Activated effector memory CD4-positive, alpha-beta T cell treated with Interleukin-2 at 50 U/mL for 16 hours (primary cell): Measurements from ENCODE around the gene LAMA5.

Experiments used
- DNase-seq: peaks from one replicate; pipeline ENCODE4 v3.0.0-alpha.2; 2020

Gene LAMA5

DNA sequence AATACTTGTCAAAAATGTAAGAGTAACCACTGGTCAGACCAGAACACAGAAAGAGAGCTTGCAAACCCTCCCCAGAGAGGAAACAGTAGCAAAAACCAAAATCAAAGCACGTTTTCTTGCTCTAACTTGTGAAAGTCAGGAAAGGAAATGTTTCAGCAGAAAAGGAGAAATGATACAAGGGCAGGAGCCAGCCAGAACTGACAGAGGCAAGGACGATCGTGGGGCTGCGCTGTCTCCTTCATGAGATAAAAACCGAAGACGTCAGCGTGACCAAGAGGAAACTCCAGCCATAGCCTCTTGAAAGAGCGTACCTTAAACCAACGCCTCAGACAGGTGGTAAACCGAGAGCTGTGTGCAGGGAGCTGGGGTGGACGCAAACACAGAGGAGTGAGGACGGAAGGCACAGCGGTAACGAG lies 27.5 kb downstream of the LAMA5 start:
- DNase-seq: no peak

DNA sequence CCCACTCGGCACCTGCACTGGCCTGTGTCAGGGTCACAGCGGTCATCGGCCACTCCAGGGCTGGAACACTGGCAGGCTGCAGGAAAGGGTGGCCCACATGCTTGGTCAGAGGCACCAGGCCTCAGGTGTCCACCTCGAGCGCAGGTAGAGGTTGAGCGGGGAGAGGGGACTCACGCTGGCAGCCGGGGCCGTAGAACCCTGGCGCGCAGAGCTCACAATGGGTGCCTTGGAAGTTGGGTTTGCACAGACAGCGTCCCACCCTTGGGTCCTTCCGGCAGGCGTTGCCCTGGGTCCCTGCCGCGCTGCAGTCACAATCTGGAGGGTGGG lies 28.9 kb downstream of the LAMA5 start:
- no peak for DNase-seq

DNA sequence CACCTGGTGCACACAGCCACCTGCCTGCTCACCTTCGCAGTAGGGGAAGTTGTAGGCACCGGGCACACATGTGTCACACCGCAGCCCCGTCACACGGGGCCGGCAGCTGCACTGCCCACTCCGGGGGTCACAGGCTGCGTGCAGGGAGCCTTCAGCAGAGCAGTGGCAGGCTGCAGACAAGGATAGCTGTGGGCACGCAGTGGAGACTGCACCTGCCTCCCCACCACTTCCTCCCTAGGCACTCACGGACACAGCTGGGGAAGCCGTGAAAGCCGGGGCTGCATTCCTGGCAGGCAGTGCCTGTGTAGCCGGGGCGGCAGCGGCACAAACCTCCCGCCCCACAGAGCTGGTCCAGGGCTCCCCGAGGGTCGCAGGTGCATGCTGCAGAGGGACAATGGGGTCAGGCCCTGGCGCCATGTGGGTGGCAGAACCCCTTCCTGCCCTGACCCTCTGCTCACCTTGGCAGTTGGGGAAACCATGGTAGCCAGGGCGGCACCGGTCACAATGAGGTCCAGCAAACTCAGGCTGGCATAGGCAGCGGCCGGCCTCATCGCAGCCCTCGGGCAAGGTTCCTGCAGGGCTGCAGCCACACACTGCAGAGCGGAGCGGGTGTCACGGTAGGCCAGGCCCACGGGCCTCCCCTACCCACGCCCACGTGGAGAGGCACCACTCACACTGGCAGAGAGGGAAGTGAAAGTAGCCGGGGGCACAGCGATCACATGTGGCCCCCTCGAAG lies 29.4 kb downstream of the LAMA5 start:
- DNase-seq: no peak

DNA sequence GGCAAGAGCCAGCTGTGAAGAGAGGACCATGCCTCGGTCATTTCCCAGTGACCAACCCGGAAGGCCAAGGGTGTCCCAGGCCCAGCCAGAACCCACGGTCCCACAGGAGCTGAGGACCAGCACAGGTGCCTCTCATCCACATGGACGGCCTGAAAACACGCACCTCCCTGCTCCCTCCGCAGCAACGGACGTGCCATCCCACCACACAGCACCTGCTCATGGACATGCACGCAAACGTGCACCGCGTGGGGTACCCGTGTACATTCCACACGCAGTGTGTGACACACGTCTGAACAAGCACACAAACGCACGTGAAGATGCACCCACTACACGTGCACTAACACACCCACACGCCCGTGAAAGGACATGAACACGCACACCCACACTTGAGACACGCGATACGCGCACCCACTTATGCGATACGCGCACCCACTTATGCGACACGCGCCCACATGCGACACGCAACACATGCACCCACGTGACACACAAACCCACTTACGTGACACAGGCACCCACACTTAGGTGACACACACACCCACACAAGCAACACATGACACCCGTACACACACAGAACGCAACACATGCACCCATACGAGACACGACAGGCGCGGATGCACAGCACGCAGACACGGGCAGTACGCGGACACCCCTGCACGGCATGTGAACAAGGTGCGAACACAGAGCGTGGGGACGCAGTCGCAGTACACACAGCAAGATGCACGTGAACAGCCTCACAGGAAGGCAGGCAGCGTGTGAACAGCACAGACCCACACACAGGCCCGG lies 30.1 kb downstream of the LAMA5 start:
- DNase-seq: no peak

DNA sequence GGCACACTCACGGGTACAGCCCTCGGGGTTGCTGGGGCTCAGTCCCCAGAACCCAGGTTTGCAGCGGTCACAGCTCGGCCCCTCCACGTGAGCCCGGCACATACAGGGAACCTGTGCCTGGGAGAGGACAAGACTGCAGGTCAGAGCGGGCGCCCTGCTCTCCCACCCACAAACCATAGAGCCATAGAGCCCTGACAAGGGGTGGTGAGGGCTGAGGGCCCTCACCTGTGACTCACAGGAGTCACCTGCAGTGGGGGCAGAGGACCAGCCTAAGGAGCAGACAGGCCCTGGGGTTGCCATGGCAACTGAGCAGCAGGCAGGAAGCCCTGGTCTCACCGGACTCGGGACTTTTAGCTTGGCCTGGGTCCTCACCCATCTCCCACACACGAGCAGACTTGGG lies 30.8 kb downstream of the LAMA5 start:
- no peak for DNase-seq

DNA sequence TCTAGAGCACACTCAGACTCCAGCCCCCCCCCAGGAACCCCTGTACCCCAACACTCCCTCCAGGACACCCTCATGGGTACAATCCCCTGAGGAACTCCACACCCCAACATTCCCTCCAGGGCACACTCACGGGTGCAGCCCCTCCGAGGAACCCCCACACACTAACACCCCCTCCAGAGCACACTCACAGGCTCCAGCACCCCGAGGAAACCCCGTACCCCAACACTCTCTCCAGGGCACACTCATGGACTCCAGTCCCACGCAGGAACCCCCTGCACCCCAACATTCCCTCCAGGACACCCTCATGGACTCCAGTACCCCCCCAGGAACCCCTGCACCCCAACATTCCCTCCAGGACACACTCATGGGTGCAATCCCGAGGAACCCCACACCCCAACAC lies 31.6 kb downstream of the LAMA5 start:
- DNase-seq: no peak

DNA sequence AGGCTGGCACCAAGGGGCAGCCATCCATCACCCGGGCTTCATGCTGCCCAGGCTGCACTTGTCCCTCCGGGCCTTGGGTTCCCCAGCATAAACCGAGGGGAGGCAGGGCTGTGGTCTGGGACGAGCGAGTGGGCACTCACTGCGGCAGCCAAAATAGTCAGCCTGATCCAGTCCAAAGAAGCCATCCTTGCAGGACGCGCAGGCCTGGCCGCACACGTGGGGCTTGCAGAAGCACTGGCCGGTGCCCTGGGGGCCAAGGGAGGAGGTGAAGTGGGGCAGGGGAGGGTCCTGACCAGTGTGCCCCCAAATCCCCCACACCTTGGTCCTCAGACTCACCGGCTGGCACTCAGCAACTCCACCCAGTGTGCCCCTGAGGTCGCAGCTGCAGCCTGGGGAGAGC lies 32.2 kb downstream of the LAMA5 start:
- no peak for DNase-seq

DNA sequence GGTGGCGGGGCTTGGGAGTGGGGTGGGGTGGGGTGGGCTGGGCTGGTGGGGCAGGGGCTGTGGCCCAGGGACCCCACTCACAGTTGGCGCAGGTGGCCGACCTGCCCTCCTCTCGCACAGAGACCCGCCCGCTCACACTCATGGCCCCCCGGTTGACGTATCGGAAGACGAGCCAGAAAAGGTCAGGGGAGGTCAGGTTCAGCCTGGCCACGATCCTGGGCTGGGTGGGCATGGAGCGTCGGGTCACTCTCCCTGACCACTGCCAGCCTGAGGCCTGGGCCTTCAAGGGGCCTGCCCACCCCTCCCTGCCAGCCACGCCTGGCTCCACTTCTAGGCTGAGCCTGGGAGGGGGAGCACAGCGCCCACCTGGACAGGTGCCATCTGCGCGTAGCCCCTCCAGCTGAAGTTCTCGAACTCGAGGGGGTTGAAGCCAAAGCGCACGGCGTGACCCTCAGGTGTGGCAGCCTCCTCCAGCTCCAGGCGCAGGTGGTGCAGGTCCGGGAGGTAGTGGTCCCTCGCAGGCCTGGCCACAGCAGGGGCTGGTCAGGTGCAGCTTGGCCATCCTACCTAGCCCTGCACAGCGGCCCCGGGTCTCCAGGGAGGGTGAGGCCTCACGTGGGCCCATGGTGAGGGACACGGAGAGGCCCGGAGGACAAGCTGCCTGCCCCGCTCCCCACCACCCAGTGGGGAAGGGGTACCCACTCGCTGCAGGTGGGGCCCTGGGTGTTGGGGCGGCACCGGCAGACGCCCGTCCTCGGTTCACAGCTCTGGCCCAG lies 33.1 kb downstream of the LAMA5 start:
- no peak for DNase-seq

DNA sequence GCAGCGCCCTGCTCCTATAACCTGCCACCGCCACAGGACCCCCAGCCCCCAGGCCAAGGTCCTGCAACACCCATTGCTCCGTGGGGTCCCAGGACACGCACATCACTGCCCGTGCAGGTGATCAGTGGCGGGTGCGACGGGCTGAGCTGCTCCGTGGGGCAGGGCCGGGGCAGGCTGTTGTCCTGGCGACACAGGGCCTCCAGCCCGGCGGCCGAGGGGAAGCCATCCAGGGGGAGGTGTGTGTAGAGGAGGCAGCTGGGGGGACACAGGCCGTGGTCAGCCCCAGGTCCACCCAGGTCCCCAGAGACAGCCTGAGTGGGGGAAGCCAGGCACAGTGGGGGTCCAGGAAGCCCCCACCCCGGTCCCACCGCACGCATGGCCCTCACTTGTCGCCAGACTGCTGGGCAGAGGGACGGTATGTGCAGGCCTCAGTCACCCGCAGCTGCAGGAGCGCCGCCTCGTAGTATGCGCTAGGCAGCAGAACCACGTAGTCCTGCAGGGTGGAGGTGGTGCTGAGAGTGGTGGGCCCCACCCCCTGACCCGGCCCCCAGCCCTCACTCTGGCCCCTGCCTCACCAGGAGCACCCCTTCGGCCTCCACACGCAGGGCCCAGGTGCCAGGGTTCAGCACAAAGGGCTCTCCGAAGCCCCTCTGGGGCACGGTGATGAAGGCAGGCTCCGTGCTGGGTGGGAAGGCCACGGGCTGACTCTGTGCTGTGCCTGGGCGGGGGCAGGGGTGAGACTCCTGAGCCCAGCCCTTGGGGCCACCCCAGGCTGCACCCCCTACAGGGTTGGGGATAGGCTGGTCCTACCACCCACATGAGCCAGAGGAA lies 33.9 kb downstream of the LAMA5 start:
- no peak for DNase-seq

DNA sequence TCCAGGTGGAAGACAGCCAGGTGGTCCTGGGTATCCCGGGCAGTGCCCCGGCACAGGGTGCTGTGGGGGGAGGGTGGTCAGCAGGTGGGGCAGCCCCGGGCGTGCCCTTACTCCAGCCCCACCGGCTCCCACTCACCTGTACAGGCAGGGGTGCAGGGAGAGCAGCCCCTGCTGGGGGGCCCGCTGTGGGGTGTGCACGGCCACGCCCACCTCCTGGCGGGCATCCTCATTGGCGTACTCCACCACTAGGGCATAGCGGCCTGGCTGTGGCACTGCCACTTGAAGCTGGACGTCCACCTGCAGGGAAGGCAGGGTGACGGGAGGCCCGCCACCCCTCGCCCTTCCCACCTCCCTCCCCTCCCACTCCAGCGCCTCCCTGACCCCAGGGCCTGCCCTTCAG lies 34.7 kb downstream of the LAMA5 start:
- no peak for DNase-seq

DNA sequence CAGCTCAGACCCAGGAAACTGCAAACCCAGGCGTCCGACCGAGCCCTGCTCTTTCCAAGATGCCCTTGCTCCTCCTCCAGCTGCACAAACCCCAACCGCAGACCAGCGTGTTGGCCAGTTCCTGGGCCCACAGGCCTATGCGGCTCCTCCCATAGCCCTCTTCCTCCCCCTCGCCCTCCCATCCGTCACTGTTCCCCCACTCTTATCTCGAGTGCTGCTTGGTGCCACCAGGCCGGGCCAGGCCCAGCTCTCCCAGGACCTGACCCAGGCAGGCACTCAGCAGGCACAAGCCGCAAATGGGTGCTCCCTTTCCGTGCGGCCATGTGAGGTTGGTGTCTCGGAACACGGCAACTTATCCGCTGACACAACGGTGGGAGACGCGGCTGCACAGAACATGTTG lies 35.8 kb downstream of the LAMA5 start:
- no peak for DNase-seq

DNA sequence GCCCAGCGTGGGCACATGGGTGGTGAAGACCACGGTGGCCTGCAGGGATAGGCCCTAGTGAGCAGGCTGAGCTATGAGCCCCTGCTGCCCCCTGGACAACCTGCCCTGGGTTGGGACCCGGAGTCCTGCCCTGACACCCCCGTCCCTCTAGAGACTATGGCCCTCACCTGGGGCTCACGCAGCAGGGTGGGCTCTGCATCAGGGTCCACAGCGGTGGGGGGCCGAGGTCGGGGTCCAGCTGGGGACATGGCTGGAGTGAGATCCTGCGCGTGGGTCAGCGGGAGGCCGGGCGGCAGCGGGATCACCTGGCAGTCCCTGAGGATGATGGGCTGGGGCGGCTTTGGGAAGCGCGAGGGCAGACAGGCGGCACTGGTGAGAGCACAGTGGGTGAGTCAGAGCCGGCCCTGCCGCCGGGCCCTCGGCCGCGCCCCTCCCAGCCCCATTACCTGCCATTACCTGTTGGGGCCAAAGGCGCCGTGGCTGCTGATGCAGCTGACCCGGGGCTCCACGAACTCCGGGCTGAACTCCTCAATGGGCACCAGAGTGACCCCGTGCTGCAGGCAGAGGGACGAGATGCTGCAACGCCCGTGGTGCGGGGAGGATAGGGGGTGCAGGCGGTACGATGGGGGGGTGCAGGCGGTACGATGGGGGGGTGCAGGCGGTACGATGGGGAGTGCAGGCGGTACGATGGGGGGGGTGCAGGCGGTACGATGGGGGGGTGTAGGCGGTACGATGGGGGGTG lies 36.4 kb downstream of the LAMA5 start:
- DNase-seq: no peak

DNA sequence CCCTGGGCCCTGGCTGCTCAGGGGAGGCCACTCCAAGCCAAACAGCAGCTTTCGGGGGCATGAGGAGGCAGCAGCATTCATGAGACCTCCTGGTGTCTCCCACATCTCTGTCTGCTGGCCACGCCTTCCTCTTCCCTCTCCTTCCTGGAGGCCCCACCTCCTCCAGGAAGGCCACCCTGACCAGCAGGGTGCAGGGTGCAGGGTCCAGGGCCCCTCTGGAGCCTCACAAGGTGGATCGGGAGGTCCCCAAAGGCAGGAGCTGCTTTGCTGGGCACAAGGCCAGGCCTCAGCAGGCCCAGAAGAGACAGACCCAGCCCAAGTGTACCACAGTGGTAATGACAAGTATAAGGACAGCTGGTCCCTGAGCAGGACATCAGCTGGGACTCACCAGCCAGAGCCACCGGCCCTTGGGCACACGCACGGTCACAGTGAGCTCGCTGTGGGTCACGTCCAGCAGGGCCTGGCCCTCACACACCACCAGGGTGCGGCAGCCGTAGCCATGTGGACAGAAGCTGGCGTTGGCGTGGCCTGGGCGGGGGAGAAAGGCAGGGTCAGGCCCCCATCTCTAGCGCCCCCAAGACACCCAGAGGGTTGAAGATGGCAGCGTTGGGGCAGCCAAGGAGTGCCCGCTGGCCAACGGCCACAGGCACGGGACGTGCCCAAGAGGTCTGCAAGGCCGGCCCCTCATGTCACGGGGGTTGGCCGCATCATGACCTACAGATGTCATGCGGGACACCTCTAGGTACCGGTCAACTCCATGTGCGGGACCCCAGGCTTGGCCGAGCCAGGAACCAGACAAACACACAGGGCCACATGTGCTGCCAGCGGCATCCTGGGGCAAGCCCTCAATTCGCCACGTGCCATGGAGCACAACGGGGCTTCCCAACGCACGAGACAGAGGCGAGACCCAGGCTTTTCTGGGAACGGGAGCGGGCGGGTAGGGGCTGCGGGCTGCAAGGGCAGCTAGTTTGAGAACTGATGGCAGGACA lies 37.4 kb downstream of the LAMA5 start:
- no peak for DNase-seq

DNA sequence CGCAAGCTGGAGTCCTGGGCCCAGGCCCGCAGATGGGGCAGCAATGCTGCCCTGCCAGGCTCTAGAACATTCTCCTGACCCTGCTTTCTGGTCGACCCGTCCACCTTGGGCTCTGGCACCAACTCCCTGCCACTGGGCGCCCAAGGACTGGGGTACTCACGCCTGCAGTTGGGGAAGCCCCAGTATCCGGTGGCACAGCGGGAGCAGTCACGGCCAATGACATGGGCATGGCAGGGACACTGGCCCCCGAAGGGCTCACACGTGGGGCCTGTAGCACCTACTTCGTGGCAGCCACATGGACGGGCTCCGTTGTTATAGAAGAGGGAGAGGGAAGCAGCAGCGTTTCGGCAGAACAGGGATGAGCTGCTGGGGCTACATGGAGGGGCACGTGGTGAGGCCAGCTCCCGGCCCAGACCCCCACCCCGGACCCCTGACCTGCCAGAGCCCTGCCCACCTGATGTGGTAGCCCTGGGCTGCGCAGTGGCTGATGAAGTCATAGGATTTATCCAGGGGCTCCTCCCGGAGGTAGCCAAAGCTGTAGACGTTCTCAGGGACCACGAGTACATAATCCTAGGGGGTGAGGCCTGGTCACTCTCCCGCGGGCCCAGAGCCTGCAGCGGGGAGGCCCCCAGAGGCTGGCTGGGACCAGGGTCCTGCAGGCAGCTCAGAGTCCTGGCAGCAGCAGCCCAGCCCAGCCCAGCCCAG lies 38.3 kb downstream of the LAMA5 start:
- no peak for DNase-seq

DNA sequence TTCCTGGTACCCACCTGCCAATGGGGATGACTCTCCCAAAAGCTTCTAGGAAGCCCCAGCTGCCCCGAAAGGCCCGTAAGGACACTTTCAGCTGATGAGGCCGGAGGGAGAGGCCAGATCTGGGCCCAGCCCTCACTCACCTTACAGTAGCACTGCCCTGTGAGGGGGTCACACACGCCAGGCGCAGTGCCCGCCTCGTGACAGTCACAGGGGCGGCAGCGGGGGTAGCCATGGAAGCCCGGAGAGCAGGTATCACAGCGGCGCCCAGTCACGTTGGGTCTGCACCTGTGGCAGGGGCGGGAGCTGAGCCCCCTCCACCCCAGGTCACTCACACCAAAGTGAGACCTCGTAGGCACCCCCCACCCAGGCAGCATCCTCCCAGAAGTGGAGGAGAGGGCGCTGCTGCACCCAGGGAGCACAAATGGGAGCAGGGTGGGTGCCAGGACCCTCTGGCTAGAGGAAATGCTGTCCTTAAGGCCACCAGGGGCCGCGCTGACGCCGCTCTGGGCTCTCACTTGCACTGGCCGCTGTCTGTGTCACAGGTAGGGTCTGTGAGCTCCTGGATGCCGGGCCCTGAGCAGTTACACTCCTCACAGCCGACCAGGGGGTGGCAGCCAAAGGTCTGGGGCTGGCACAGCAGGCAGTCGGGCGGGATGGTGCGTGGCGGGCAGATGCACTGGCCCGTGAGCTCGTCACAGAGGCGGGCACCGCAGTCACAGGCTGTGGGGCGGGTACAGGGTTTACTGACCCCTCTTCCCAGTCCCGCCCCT lies 39.2 kb downstream of the LAMA5 start:
- DNase-seq: no peak

DNA sequence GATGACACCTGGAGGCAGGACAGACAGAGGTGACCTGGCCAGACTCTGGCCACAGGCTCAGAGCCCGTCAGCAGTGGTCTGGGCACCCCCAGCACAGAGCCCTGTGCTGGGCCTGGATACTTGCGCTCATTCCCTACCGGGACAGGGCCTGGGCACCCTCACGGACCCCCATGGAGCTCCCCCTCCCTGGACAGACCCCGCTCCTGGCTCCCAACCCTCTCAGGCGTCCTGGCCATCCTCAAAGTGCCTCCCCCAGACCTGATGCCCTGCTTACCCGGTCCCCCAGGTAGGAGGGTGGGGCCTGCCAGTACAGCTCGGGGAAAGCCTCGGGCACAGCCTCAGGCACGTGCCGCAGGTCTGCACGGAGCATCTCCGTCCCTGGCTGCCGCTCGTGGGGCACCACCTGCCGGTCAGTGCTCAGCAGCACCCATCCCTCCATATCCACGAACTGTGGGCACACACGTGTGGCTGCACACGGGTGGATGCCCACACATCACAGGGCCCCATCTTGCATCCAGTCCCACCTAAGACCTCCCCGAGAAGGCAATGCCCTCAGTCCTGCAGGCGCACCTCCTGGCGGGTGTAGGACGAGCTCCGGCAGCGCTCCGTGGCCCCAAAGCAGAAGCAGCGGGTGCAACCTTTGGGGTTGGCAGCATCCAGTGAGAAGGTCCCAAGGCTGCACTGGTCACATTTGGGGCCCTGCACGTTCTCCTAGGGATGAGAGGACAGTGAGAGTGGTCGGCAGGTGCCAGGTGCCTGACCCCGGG lies 40.0 kb downstream of the LAMA5 start:
- no peak for DNase-seq

DNA sequence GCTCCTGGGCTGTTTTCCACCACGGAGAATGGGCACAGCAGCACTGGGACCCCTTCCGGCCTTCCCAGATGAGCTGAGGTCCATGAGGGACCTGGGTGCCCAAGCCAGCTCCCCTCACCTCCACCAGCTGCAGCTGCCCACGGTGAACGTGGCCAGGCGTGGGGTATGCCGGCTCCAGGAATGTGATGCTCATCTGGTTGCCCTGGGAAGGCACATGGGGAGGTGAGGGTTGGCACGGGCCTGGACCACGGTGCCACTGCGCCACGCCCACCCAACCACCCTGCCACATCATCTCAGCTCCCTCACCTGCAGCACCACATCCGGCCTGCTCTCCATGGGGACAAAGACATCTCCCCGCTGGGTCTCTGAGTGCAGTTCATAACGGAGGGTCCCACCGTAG lies 40.6 kb downstream of the LAMA5 start:
- no peak for DNase-seq

DNA sequence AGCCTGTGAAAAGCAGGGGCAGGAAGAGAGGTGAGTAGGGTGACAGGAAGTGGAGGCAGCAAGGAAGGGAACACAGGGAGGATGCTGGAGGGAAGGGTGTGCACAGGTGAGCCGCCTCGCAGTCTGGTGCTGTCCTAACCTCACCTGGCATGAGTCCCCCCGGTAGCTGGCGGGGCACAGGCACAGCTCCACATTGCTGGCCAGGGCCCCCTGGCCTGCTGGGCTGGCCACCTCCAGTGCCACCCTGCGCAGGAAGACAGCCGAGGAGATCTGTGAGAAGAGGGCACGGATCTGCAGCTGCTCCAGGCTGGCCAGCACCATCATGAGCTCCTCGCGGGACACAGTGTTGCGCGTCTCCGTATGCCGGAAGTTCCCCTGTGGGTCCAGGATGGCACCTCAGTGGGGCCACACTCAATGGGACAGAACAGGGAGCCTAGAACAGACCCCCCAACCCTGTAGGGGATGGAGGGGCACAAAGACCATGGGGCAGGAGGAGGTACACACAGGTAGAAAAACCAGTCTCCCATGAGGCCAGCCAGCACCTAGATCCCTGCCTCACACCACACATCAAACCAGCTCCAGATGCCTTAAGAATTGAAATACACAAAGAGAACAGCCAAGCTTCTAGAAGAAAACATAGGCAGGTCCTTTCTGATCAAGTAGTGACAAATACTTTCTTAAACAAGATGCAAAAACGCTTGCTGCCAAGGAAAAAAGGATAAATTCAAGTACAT lies 41.8 kb downstream of the LAMA5 start:
- no peak for DNase-seq
